IPS-NIHi11 (cell line): ENCODE results near the gene CPSF4L.

Experiments used
- DNase-seq: peaks from one replicate; pipeline ENCODE4 v3.0.0; 2012; ENCODE audit warnings: mixed read lengths, low spot score

CPSF4L gene

DNA sequence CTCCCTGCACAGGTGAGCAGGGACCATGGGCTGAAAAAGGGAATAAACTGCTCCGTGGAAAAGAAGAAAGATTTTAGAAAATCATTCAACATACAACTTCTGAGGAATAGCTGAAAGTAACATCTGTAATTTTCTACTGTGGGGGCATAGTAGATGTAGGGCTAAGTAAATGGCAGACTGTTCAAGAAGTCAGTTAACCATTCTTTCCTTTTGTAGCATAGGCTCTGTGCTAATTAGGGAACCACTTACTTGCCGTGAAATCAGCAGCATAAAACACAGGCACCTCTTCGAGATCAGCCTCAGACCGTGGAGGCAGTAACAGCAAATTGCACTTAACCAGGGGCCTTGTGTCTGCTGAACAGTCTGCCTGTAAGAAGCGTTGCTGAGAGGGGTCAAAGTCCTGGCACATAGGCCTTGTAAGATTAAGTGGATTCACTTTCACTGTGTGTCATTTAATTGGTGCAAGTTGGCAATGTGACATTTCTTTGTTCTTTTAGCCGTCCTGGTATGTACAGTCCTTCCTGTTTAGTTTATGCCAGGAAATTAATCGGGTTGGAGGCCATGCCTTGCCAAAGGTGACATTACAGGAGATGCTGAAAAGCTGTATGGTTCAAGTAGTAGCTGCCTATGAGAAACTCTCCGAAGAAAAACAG is 58.4 kb downstream of the CPSF4L start:
- no peak for DNase-seq

DNA sequence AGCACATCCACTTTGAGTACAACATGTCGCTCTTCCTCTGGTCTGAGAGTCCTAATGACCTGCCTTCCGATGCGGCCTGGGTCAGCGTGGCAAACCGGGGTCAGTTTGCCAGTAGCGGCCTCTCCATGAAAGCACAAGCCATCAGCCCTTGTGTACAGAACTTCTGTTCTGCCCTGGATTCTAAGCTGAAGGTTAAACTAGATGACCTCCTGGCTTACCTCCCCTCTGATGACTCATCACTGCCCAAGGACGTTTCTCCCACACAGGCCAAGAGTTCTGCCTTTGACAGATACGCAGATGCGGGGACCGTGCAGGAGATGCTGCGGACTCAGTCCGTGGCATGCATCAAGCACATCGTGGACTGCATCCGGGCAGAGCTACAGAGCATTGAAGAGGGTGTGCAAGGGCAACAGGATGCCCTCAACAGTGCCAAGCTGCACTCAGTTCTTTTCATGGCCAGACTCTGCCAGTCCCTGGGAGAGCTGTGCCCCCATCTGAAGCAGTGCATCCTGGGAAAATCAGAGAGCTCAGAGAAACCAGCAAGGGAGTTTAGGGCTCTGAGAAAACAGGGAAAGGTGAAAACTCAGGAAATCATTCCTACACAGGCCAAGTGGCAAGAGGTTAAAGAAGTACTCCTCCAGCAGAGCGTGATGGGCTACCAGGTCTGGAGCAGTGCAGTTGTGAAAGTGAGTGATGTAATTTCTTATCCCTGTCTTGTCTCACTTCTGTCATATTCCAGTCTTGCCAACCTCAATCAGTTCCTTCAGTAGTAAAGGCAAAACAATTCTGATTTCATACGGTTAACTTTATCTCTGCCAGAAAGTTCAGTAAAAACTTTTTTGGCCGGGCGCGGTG is 60.2 kb downstream of the CPSF4L start:
- no peak for DNase-seq

DNA sequence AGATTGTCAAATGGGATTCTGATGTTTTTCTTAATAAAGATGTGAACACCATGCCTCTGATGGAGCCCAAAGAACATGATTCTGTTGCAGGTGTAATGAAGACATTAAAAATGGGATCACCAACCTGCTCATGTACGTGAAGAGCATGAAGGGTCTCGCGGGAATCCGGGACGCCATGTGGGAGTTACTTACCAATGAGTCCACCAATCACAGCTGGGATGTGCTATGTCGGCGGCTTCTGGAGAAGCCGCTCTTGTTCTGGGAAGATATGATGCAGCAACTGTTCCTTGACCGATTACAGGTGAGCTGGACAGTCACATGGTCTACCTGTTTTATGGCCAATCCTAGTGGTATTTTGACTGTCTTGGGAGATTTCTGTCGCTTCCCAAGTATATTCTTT is 61.2 kb downstream of the CPSF4L start:
- DNase-seq: no peak

DNA sequence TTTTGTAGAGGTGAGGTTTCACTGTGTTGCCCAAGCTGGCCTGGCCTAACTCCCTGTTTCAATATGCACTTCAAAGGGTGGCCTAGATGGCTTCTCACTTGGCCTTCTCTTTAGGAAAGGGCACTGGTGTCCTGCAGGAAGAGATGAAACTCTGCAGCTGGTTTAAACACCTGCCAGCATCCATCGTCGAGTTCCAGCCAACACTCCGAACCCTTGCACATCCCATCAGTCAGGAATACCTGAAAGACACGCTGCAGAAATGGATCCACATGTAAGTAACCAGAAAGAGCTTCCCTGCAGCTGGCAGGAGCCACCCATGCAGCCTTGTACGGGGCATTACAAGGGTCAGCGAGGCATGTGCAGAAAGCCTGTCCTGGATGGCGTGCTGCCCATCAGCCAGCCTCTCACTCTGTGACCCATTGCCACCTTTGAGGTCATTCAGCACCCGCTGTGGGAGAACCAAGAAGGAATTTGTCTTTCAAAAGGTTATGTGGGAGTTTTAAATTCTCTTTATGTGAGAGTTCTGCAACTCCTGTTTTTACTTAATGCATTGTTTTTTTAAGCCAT is 61.8 kb downstream of the CPSF4L start:
- DNase-seq: no peak

DNA sequence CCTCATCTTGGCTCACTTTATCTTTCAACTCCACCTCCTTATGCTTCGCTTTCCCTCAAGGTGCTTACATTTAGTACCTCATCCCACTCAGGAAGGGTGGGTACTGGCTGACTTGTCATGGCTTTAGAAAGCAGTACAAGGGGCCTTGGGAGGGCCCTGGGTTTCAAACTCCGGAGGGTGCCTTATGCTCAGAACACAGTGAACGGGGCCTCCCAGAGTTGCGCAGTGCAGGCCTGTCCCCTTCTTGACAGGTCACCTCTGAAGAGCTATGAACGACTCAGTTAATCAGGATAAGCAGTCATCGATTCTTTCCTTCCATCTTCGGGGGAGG is 62.8 kb downstream of the CPSF4L start:
- no peak for DNase-seq
